Left renal pelvis (tissue), 4 donors: Measurements from ENCODE around the gene CDC27. TPM values are rescaled to one million over a fixed set of nuclear protein-coding genes. Genes with fewer than 3 reads are reported as not detected.
"Not testable (repeated sequence)": the region's sequence is repeated elsewhere in the genome, so short reads cannot be mapped to it uniquely, and the experiment has no call there.

Source experiments
- DNase-seq, 4 donors: peaks; one replicate each; pipeline ENCODE4 v3.0.0-alpha.2; 2013; ENCODE audit warnings: low read depth in 4 of 4, low spot score in 3 of 4
- polyA plus RNA-seq, 4 donors: library from polyadenylated mRNA; unstranded; fragments of 120-200 nt; gene quantifications; one replicate each; pipeline ENCODE4 v1.2.1, GENCODE V29; 2013; ENCODE audit not compliant: insufficient read length in 4 of 4

Gene CDC27
- polyA plus RNA-seq, 4 donors: 48.3 to 68.1 (median 59.7) TPM

DNA sequence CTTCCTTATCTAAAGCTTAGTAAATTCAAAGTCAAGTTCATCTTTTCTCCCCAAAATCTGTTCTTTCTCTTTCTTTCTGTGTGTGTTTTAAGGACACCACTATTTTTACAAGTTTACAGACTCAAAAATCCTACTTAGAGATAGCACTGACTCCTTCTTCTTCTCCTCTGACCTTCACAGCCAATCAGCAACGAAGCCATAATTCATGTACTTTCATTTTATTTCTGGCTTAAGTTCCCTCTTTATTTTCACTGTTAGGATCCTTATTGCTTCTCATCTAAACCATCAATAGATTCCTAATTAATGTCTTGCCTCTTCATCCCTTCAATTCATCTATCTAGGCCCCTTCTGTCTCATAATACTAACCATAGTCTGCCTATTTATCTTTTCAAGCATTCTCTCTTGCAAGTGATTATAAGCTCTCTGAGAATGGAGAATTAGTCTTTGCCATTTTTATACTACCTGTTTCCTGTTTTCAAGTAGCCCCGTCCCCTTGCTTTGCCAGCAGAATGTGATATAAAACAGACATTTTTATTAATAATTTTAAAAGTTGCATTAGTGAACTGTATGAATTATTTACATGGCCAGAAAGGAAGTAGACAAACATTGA, 27.0 kb downstream of the CDC27 start:
- DNase-seq: no peak

DNA sequence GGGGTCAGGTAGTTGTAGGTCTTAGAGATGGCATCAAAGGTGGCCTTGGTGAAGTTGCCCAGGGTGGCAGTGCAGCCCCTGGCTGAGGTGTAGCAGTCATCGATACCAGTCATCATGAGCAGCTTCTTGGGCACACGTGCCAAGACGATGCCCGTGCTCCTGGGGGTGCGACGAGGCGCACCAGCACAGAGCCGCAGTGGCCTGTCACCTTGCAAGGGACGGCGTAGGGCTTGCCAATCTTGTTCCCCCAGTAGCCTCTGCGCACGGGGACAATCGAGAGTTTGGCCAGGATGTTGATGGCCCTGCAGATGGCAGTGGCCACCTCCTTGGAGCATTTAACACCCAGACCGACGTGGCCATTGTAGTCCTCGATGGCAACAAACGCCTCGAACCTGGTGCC, 29.8 kb downstream of the CDC27 start:
- no peak for DNase-seq

DNA sequence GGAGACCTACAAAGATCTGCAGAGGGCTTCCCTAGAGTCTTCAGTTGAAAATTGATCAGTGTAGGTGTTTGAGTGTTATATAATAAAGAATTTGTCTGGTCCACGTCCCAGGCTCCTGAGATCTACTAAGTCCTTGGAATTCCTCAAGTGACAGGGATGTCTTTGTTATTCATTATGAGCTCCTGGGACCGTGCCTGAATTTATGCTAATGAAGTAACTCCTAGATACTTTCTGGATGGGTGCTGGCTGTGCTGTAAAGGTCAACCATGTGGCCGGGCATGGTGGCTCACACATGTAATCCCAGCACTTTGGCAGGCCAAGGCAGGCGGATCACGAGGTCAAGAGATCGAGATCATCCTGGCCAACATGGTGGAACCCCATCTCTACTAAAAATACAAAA, 43.7 kb downstream of the CDC27 start:
- no peak for DNase-seq

DNA sequence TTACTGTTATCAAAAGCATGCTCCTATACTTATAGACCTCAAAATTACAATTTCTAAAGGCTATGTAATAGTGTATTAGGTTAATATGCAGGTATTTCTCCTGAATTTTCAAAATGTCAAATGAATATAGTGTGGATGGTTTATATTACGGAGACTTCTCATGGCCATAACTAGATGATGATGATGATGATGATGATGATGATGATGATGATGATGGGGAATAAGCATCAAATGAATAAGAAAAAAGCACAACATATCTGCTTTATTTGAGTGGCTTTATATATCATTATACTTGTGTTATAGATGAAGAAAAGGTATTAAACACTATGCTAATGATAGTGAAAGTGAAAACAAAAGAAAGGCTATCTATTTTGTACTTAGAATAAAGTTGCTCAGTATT, 53.9 kb downstream of the CDC27 start:
- no peak for DNase-seq

DNA sequence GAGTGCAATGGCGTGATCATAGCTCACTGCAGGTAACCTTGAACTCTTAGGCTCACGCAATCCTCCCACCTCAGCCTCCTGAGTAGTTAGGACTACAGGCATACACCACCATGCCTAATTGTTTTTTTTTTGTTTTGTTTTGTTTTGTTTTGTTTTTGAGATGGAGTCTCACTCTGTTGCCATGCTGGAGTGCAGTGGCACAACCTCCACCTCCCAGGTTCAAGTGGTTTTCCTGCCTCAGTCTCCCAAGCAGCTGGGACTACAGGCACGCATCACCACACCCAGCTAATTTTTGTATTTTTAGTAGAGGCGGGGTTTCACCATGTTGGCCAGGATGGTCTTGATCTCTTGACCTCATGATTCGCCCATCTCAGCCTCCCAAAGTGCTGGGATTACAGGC, 54.7 kb downstream of the CDC27 start:
- not testable (repeated sequence) for DNase-seq

DNA sequence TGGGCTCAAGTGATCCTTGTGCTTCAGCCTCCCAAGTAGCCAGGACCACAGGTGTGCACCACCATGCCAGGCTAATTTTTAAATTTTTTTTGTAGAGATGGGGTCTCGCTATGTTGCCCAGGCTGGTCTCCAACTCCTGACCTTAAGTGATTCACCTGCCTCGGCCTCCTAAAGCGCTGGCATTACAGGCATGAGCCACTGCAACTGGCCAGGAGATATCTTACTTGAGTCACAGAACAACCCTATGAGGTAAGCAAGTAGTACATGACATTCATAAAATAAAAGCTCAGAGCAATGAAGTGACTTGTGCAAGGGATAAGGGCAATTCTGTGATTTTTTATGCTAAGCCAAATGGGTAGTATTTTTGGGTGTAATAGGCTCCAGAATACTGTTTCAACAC, 57.3 kb downstream of the CDC27 start:
- DNase-seq: no peak

DNA sequence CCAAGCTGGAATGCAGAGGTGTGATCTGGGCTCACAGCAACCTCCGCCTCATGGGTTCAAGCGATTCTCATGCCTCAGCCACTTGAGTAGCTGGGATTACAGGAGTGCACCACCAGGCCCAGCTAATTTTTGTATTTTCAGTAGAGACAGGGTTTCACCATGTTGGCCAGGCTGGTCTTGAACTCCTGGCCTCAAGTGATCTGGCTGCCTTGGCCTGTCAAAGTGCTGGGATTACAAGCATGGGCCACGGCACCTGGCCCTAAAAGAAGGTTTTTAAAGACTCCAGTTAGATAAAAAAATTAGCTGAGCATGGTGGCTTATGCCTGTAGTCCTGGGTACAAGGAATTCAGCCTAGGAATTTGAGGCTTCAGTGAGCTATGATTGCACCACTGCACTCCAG, 62.3 kb downstream of the CDC27 start:
- DNase-seq: not testable (repeated sequence)

DNA sequence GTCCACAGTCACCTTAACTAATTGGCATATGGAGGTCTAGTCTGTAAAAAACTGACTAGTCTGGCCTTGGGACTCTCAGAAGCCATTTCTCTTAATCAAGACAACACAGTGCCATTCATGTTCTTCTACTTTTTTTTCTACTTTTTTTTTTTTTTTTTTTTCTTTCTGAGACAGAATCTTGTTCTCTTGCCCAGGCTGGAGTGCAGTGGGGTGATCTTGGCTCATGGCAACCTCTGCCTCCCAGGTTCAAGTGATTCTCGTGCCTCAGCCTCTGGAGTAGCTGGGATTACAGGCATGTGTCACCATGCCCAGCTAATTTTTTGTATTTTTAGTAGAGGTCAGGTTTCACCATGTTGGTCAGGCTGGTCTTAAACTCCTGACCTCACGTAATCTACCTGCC, 65.8 kb downstream of the CDC27 start:
- DNase-seq: not testable (repeated sequence)

DNA sequence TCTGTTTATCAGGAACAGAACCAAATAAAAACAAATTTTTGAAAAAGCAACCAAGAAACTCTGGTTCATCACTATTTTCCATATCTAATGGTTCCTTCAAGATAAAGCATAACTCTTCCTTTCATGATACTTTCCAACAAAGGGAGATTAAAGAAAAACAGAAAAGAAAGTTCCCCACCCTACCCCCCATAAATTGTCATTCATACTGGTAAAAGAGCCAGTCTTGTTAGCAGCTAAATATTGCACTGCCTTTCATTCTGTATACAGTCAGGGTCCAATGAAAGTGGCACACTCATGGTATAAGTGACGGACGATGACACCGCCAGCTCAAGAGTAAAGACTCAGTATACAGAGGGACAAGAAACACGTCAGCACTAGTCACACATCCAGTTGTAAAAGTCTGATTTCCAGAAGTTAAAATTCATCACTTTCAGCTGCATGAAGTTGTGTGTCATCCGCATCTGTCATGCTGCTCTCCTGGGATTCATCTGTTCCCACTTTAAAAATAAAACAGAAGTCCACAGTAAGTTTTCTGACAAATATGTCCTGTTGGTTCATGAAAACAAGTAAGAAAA, 68.5 kb downstream of the CDC27 start:
- no peak for DNase-seq

DNA sequence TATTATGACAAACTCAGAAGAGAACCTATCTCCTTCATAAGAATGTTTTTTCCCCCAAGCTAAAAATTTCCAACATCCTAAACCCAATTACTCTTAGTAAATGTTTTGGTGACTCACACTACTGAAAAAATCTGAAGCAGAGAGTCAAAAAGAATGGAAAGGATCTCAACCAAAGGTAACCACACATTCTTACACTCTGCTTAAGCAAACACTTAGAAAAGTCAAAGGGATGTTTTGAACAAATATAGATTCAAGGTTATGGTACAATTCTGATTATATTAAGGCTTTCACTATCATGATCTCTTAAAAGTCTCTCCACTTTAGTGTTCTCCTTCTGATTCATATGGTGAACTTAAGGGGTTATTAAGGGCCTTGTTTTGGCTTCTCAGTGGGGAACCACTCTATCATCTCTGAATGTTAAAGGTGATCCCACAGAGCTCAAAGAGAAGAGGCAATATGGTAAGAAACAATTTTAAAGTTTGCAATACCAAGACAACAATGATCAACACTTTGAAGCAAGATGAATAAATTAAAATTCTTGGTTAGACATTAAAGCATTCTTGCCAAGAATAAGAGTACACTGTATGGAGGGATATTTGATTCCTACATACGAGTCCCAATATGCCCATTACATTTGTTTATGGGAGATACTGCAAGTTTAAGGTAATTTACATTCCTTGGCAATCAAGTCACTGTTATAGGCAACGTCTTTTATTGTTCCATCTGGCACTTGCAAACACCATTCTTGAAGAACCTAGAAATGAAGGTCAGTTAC, 69.2 kb downstream of the CDC27 start:
- no peak for DNase-seq

DNA sequence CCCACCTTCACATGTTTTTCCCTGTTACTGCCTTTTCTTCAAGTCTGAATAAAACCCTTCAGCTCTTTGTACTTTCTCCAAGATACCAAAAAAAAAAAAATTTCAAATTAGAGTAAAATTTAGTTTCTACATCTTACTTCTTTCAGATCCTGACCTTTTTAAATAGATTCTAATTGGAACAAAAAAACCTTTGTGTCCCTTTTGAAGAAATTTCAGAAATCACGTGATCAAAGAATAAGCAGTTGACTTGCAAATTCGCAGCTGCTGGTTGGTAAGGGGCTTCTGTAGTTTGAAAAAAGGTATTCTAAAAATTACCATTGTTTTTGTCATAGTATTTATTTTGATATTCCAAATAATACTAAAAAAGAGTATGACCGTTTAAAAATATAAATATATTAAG, 71.7 kb downstream of the CDC27 start:
- no peak for DNase-seq

DNA sequence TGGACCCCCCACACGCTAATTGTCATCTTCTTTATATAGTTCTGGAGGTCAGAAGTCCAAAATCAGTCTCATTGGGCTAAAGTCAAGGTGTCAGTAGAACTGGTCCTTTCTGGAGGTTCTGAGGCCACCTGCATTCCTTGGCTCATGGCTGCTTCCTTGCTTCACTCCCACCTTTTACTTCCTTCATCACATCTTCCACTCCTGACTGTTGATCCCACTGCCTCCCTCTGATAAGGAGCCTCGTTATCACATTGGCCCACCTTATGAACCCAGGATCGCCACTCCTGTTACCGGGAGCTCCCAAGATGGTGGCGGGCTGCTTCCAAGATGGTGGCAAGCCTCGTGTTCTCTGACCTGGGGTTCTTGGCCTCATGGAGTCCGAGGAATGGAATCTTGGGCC, 83.0 kb downstream of the CDC27 start:
- no peak for DNase-seq

DNA sequence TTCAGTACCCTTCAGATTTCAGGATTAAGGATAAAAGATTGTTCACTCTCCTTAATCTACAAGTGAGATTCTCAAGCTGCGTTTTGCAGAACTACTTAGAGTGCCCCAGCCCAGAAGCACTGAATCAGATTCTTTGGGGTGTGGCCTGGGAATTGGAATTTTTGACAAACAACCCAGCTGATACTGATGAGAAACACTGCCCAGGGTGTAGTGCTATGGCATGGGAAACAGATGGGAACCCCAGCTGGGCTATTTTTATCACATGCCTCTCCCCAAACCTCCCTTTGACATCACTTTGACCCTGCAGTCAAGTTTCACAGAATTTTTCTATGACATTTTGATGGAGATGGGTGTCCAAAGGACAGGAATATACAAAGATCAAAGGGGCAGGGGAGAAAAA, 83.8 kb downstream of the CDC27 start:
- DNase-seq: not testable (repeated sequence)

DNA sequence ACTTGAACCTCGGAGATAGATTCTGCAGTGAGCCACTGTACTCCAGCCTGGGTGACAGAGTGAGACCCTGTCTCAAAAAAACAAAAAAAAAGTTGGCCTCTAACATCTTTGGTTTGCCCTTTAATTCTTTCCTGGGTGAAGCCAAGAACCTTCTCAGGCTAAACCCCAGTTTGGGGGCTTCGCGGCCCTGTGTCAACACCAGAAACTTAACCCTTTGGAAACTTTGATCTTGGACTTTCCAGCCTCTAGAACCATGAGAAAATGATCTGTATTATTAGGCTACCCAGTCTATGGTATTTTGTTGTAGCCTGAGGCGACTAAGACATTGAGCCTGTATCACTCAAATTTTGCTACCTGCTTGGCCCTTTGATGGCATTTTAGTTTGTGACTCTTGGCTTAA, 86.2 kb downstream of the CDC27 start:
- no peak for DNase-seq

DNA sequence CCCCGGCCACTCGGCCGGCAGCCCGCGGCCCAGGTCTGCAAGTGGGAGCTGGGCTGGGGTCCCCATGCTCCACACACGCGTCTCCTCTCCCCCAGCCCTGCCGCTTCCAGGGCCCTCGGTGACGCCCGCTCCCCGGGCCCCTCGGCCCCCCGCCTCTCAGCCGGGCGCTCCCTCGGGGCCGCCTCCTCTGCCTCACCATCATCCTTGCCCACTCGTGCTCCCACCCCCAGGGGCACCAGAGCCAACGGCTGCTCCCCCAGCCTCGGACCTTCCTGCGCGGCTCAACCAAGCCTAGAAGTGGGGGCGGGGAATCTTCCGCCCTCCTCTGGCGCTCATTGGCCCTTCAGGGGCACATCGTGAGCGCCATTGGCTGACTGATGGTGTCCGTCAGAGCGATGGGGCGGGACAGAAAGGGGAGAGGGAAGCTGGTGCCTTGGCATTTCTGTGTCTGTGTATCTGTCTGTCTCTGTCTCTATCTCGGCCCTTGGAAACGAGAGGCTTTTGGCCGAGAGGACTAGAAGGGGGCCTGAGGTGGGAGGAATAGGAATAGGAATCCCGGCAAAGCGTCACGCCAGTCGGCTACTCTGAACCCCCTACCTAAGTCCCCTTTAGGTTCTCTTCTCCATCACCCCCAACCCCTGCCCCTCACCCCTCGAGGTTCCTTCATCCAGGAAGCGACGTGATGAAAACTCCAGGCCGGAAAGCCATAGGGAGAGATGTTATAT, 88.9 kb downstream of the CDC27 start:
- peak; percentile 74 to 83 (median 78) for DNase-seq

DNA sequence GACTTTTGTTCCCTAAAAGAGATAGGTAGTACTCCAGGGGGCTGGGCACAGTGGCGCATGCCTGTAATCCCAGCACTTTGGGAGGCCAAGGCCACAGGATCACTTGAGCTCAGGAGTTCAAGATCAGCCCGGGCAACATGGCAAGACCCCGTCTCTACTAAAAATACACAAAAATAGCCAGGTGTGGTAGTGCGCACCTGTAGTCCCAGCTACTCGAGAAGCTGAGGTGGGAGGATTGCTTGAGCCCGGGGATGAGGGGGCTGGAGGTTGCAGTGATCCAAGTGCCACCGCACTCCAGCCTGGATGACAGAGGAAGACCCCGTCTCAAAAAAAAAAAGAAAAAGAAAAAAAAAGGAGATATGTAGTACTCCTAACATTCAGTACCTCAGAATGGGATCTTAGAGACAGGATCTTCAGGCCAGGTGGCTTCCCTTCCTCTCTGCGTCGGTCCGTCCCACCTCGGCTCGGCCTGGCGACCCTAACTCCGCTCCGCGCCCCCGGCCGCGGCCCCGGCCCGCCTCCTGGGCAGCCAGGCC, 89.6 kb downstream of the CDC27 start:
- DNase-seq: no peak

DNA sequence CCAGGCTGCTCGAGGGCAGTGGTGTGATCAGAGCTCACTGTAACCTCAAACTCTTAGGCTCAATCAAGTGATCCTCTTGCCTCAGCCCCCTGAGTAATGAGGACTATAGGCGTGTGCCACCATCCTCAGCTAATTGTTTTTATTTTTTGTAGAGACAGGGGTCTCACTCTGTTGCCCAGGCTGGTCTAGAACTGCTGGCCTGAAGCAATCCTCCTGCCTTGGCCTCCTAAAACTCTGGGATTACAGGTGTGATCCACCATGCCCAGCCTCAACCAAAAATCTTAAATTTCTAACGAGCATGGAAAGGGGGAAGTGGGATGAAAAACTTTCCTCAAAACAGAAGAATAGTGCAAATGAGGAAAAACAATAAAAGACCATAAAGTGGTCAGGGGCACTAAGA, 92.8 kb downstream of the CDC27 start:
- no peak for DNase-seq

DNA sequence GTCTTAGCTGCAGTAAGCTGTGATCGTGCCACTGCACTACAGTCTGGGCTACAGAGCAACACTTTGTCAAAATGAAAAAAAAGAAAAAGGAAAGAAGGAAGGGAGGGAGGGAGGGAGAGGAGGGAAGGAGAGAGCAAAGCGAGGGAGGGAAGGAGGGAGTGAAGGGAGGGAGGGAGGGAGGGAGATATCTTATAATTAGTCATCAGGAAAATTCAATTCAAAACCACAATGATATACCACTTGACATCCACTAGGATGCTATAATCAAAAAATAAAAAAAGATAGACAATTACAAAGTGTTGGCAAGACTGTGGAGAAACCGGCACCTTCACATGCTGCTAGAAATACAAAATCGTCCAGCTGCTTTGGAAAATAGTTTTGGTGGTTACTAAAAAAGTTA, 93.8 kb downstream of the CDC27 start:
- no peak for DNase-seq

DNA sequence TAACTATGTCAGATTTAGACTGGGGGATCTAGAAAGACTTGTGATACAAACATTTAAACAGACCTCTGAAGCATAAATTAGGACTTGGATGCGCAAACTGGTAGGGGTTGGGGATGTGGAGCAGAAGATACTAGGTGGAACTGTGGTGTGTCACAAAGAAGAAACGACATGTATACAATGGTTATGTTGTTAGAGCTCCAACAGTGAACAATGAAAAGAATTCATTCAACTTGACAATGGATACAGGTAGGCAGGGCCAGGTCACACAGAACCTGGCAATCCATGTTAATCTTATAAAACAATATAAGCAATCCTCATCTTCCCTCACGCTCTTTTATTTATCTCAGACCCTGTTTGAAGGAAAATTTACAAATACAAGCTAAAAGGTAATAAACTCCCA, 102.0 kb downstream of the CDC27 start:
- no peak for DNase-seq

DNA sequence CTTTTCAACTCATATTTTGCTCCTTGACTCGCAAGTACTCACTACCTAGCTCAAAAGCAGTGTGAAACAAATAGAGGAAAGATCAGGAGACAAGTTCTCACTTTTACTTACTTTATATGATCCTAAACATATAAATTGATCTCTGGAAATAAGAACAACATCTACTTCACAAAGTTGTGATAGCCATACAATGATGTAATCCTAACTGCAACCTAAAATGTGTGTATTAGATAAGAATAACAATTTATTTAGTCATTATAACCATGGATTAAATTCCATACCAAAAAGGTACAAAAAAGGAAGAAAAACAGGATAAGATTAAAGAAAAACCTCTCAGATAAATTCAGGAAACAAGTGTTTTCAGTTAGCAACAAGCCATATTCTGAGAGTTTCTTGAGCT, 103.4 kb downstream of the CDC27 start:
- DNase-seq: no peak

DNA sequence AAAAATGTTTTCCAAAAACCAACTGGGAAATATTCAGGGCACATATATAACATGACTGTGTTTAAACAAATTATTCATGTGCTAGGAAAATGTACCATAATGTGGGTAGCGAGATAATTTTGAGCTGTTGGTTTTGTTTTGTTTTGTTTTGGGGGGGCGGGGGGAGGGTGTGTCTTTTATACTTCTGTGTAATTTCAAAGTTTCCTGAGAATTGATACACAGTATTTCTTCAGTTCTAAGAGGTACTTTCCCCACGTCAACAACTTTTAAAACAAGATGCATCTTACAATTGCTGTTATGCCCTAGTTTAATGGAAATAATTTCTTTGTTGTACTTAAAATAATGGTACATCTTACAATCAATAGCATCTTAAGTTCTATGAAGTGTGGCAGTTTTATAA, 110.3 kb downstream of the CDC27 start:
- DNase-seq: no peak
